ENCODE results near the gene KCNK18.
"Not testable (repeated sequence)": the region's sequence is repeated elsewhere in the genome, so short reads cannot be mapped to it uniquely, and the experiment has no call there.

The KCNK18 gene

DNA sequence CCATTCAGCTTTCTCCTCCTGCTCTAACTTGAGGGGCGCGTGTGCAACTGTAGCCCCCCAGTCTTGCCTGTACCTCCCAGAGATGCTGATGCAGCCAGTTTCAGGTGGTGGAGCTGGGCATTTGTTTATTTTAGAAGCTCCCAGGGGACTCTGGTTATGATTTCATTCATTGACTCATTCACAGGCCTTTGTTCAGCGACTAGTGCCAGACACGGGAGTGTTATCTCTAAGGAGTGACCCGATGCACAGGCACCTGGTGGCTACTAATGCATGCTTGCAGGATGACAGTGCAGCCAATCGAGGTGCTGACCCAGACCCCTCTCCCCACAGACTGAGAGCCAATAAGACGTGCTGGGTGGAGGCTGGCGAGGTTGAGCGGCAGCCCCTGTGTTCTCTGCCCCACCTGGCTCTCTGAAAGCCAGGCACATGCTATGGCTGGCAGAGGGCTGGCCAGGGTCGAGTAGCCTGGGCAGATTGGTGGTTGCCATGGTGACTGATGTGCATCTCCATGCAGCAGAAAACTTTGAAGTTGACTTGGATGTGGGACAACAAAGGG lies 23.9 kb downstream of the KCNK18 start:
- DNase-seq (ENCODE audit: low spot score): no peak

DNA sequence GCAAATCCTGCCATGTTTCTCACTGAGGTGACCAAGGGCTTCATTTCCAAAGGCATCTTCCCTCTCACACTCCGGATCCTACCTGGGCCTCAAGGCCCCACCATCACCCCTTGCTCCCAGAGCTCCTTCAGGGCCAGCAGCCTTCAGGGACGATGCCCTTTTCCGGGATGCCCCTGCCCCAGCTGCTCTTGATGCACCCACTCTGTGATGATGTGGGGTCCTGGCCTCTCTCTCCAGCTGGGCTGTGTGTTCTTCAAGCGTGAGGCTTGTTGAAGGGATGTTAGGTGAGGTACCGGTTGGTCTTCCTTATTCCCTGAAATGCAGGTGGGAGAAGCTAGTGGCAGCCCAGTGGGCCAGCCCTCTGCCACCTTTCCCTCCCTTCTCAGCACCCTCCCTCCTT lies 25.3 kb downstream of the KCNK18 start:
- no peak for DNase-seq (ENCODE audit: low spot score)

- no peak for DNase-seq (ENCODE audit: low spot score)
Measured at GRCh38 chr10:117222976-117223692, 25.8 kb downstream of the KCNK18 start.

GRCh38 chr10:117223693-117224430 lies 26.6 kb downstream of the KCNK18 start:
- DNase-seq (ENCODE audit: low spot score): no peak

DNA sequence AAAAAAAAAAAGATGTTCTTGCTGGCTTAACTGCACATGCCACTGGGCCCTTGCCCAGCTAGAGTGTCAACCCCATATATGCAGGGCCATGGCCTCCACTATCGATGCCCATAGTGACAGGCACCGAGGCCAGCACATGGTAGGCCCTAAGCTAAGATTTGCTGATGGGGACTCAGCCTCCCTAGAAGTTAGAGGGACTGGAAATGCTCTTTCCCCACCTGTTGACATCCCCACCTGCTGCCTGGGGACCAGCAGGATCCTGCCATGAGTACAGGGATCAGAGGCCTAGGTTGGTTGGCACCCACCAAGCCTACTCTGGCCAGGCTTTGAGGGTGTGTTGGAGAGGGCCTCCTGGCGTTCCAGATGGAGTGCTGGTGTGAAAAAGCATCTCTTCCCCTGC lies 27.6 kb downstream of the KCNK18 start:
- DNase-seq (ENCODE audit: low spot score): no peak

GRCh38 chr10:117226813-117227451 lies 29.6 kb downstream of the KCNK18 start:
- DNase-seq (ENCODE audit: low spot score): peak; percentile 30

- DNase-seq (ENCODE audit: low spot score): no peak
Measured at GRCh38 chr10:117228210-117228609, 30.9 kb downstream of the KCNK18 start.

GRCh38 chr10:117230107-117230506 lies 32.8 kb downstream of the KCNK18 start:
- not testable (repeated sequence) for DNase-seq (ENCODE audit: low spot score)

DNA sequence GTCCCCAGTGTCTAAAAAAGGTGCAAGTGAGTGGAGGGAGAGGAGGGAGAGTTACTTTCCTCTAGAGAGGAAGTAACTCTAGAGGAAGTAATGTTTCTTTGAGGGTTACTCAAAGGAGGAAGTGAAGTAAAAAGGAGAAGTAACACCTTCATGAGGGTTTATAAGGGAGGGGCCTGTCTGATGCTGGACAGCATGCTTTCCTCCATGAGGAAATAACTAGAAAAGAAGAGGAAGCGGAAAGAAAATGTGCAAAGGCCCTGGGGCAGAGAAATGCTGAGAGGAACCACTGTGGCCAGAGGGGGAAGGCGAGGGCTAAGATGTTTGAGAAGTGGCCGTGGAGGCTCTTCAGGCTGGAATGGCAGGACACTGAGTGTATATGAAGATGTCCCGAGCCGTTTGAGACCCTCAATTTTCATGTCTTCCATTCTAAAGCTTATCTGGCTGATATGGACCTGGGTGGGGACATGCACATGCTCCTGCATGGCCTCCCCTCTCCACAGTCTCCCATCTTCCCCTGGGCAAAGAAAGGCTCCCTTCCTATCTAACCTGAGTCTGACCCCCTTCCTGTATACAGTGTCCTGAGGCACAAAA lies 40.2 kb downstream of the KCNK18 start:
- DNase-seq (ENCODE audit: low spot score): peak; percentile 41

- DNase-seq (ENCODE audit: low spot score): no peak
Measured at GRCh38 chr10:117239051-117239450, 41.8 kb downstream of the KCNK18 start.

DNA sequence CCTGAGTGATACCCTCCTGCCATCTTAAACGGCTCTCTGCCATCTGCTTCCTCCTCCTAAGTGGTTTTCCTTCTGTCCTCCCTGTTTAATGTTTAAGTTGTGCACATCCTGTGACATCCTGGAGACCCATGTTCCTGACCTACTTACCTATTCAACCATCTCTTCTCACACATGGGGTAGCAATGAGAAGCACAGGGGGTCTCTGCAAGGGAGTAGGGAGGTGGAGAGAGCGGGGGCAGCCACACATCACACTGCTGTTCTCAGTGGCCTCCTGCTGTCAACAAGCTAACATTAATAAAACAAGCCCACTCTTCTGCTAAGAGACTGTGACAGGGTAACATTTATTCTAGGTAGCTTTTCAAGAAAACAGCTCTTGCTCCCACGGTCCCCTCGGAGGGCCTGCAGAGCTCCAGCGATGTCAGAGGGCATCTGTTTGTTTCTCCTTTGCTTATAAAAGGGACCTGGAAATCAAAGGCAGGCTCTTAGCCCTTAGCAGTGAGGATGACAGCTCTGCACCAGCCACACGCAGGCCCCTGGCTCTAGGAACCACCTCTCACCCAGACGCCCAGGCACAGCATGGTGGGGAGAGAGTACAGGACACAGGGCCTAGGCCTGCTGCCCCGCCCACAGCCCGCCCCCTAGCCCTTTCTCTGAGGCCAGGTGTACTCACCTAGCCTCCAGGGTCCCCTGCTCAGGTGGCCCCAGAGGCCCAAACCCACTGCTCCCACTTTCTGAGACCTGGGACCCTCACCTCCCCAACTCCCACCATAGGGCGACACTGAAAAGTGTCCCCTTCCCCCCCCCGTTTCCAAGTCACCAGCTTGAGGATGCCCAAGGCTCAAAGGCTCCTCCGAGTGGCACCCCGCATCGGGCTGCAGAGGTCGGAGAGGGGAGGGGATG lies 42.7 kb downstream of the KCNK18 start:
- no peak for DNase-seq (ENCODE audit: low spot score)

GRCh38 chr10:117240621-117241529 lies 43.6 kb downstream of the KCNK18 start, which contains the start of gene SLC18A2:
Gene SLC18A2 (plus strand): TSS chr10:117241114. CDS start chr10:117241694, 580 bp downstream.
- no peak for DNase-seq (ENCODE audit: low spot score)

DNA sequence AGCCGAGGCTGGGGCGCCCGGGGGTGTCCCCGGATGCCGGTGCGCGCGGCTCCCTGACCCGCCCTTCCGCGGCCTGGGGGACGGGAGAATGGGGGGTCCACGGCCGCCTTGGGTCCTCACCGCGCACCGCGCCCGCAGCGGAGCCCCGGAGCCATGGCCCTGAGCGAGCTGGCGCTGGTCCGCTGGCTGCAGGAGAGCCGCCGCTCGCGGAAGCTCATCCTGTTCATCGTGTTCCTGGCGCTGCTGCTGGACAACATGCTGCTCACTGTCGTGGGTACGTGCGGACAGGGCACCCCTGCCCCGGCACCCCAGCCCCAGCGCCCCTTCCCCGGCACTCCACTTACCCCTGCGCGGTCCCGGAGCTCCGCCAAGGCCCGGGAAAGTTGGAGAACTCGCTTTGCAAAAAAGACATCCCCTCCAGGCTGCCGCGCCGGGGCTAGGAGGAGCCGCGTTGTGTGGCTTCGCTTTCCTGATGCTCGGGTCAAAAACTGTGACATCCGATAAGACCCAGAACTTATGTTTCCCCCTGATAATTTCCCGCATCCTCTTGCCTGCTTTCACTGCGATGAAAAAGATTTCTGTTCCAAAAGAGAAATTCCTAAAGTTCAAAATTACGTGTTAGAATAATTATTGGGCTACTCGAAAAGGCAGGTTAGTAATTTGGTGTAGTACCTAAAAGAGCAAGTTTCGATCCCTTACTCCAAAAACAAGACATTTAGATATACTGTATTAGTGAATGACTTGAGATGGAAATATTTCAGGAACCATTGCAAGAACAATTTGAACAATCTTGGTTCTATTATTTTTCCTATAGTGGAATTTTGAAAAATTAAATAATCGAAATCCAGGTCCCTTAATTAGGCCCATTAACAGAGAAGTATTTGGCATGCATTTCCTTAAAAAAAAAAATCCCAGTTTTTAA lies 44.5 kb downstream of the KCNK18 start:
- no peak for DNase-seq (ENCODE audit: low spot score)

DNA sequence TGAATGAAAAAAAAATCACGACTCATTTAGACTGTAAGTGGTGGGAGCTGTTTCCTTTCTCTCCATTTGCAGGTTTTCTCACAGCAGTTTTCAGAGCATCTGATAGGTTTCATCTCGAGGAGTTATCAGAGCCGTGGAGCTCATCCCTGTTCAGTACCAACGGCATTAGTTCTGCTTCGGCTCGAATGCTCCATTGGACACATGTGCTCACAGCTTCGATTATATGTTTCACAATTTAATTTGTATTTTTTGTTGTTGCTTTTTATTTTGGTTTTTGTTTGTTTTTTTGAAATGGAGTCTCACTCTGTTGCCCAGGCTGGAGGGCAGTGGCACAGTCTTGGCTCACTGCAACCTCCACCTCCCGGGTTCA lies 45.2 kb downstream of the KCNK18 start:
- no peak for DNase-seq (ENCODE audit: low spot score)

DNA sequence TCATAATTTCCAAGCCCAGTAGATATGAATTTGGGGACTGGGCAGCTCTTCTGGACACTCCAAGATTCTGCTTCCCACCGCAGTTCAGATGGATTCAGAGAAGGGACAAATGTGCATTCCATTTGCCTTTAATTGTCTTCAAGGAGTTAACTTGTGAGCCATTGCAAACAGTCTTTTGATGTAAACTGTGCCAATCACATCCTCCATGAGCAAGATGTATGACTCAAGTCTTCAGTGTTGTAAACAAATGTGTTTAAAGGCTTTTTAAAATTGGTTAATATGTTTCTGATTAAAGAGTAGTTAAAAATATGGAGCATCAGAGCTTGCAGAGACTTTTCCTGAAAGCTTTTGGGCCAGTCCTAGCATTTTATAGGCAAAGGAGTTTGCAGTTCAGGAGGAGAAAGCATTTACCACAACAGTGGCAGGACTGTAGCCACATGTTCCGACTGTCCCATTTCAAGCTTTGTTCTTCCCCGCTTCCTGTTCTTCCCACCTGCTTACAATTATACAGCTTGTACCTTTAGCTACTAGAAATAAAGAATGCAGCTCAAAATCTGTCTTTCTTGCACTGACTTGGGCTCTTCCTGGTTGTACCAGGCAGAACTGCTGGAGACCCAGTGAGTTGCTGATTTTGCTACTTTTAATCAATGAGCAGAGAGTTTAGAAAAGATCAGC lies 49.8 kb downstream of the KCNK18 start:
- no peak for DNase-seq (ENCODE audit: low spot score)

DNA sequence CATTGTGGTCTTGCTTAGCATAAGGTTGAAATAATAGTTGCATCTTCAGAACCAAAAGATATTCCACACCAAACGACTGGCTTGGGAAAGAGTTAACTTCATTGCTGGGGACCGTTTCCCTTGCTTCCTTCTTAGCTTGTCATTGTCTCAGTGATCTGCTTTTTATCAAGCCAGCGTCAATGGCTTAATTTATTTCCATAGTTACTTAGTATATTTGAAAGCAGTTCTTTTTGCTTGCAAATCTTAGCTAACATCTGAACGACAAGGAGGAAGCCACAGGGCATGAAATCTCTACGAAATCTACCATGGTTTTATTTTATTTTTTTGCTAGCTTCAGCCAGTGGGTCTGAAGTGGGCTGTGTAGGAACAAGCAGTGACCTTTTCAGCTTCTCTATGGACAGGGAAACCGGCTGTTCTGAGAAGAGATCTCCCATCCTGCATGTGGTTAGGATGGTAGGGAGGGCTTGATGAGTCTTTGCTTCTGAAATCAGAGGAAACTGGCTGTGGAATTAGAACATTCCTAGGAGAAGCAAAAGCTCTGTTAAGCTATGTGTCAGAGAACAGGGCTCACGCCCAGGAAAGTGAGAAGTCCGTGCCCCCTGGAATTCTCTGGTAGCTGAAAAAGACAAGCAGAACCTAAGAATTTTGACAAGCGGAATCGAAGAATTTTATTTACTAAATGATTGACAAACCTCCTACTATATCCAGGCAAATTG lies 51.6 kb downstream of the KCNK18 start:
- no peak for DNase-seq (ENCODE audit: low spot score)

DNA sequence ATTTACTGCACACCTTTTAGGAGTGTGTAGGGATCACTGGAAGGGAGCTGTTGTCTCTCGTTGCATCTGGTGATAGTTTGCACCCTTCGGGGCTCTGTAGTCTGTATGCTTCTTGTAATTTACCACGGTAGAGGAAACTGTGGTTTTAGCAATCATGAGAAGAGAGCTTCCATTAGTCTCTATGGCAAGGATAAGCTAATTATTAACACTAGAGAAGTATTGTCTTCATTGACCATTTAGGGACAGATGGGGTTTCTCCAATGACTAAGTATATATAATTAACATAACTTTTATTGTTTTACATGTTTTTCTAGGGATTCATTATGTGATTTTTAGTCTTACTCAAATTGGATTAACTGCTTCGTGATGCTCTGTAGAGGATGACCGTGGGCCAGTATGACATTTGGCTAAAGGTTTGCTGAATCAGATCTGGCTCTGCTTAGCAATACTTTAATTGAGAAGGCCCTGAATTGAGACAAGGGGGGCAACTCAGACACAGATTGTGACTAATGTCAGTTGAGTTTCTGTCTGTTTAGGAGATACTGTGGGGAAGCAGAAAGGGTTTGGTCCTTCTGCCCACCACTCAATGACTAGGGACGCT lies 52.3 kb downstream of the KCNK18 start:
- no peak for DNase-seq (ENCODE audit: low spot score)
